ENCODE results near the gene CIPC. TPM values are rescaled to one million over a fixed set of nuclear protein-coding genes. Genes with fewer than 3 reads are reported as not detected.

Gene CIPC
- total and polyA plus RNA-seq, 2 of the 13 experiments (the other 11 are each of a cell fraction or from before 2014, with no cell fraction given): 7.6 to 13.9 TPM

DNA sequence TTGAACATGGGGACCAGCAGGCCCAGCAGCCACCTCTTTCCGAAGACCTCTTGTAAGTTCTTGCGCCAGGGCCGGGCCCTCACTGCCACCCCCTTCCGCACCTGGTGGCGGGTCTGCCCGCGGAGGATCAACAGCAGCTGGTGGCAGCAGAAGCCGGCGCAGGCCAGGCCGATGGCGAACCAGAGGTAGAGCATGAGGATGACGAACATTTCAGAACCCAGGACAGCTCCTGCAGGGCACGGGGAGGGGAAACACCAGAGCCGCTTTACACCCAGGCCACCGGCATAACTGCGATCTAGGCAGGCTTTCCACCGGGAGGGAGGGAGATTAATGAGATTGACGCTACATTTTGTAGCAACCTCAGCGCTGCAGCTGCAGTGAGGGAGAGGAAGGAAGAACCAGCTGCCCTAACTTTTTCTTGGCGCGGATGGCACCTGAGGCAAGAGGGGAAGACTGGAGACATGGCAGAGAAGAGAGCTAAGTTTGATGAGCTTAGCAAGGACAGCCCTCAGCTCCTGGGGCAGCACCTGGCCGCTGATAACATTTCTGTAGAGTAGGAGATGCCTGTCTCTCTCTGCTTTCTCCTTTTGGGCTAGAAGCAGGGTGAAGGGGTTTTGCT is 35.8 kb downstream of the CIPC start (continued):
- TF ChIP-seq, protein P1, sequence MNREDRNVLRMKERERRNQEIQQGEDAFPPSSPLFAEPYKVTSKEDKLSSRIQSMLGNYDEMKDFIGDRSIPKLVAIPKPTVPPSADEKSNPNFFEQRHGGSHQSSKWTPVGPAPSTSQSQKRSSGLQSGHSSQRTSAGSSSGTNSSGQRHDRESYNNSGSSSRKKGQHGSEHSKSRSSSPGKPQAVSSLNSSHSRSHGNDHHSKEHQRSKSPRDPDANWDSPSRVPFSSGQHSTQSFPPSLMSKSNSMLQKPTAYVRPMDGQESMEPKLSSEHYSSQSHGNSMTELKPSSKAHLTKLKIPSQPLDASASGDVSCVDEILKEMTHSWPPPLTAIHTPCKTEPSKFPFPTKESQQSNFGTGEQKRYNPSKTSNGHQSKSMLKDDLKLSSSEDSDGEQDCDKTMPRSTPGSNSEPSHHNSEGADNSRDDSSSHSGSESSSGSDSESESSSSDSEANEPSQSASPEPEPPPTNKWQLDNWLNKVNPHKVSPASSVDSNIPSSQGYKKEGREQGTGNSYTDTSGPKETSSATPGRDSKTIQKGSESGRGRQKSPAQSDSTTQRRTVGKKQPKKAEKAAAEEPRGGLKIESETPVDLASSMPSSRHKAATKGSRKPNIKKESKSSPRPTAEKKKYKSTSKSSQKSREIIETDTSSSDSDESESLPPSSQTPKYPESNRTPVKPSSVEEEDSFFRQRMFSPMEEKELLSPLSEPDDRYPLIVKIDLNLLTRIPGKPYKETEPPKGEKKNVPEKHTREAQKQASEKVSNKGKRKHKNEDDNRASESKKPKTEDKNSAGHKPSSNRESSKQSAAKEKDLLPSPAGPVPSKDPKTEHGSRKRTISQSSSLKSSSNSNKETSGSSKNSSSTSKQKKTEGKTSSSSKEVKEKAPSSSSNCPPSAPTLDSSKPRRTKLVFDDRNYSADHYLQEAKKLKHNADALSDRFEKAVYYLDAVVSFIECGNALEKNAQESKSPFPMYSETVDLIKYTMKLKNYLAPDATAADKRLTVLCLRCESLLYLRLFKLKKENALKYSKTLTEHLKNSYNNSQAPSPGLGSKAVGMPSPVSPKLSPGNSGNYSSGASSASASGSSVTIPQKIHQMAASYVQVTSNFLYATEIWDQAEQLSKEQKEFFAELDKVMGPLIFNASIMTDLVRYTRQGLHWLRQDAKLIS (CRISPR knock-in tag; IDR thresholded peaks at IDR 0.05): no peak
- no peak for TF ChIP-seq SP1 (IDR thresholded peaks at IDR 0.05)
- no peak for TF ChIP-seq SP1 (CRISPR knock-in tag; IDR thresholded peaks at IDR 0.05)
- 0 out of 2 replicates have a peak, but pooled peaks have one; percentile 35 for TF ChIP-seq ISL2 (CRISPR knock-in tag; IDR thresholded peaks at IDR 0.05)
- TF ChIP-seq PBX2 (CRISPR knock-in tag; IDR thresholded peaks at IDR 0.05): no peak
- TF ChIP-seq, protein P2, sequence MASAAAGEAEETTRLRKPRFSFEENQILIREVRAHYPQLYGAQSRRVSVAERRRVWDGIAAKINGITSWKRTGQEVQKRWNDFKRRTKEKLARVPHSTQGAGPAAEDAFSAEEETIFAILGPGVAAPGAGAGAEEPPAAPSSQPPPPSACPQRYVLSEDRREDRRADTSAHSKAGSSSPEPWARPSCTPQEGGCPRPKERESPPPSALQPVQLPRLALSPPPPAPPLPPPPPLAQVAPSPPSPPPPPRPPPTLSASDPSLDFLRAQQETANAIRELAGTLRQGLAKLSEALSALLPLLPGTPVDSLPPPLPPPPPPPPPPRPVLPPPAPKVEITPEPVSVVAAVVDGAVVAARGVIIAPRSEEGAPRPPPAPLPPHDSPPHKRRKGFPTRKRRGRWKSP (CRISPR knock-in tag; IDR thresholded peaks at IDR 0.05): peak; percentile 35; the same call in 1 of the 2 replicates
- TF ChIP-seq ZNF431 (CRISPR knock-in tag; IDR thresholded peaks at IDR 0.05; ENCODE audit: borderline replicate concordance, low read depth): 0 out of 2 replicates have a peak, but pooled peaks have one; percentile 46
- TF ChIP-seq ZNF451 (CRISPR knock-in tag; IDR thresholded peaks at IDR 0.05): peak; percentile 48; the same call in 1 of the 2 replicates
- peak; percentile 48; the same call in 1 of the 2 replicates for TF ChIP-seq ZBTB21 (CRISPR knock-in tag; IDR thresholded peaks at IDR 0.05)
- TF ChIP-seq ZNF235 (CRISPR knock-in tag; IDR thresholded peaks at IDR 0.05; ENCODE audit: borderline replicate concordance): peak; percentile 39; the same call in 1 of the 2 replicates
- TF ChIP-seq CCDC6 (CRISPR knock-in tag; IDR thresholded peaks at IDR 0.05): peak; percentile 45; the same call in 1 of the 2 replicates
- 0 out of 2 replicates have a peak, but pooled peaks have one; percentile 51 for TF ChIP-seq ZNF766 (CRISPR knock-in tag; IDR thresholded peaks at IDR 0.05; ENCODE audit: borderline replicate concordance)
- peak; percentile 89; the same call in 1 of the 2 replicates for TF ChIP-seq ATF6 (CRISPR knock-in tag; conservative IDR thresholded peaks at IDR 0.05)
- peak; percentile 80; the same call in 1 of the 2 replicates for TF ChIP-seq NFKB2 (CRISPR knock-in tag; IDR thresholded peaks at IDR 0.05; ENCODE audit: borderline replicate concordance)
- TF ChIP-seq ZNF639 (CRISPR knock-in tag; conservative IDR thresholded peaks at IDR 0.05): 0 out of 2 replicates have a peak, but pooled peaks have one; percentile 49
